Suprapubic skin (tissue), 4 donors: ENCODE data around the gene ANKRD12. TPM values are rescaled to one million over a fixed set of nuclear protein-coding genes. Genes with fewer than 3 reads are reported as not detected.

Experiments used
- DNase-seq, 2 donors: peaks; one replicate each; pipeline ENCODE4 v3.0.0-alpha.2; 2019; ENCODE audit warnings: low spot score in 2 of 2
- H3K27ac ChIP-seq: fragments of 200-600 bp; sonication (generic); one replicate; pipeline ENCODE4 v1.5.1; 2019
- H3K27me3 ChIP-seq: fragments of 200-600 bp; sonication (generic); one replicate; pipeline ENCODE4 v1.5.1; 2019
- H3K36me3 ChIP-seq: fragments of 200-600 bp; sonication (generic); one replicate; pipeline ENCODE4 v1.5.1; 2019
- H3K4me1 ChIP-seq: fragments of 200-600 bp; sonication (generic); one replicate; pipeline ENCODE4 v1.5.1; 2019
- H3K4me3 ChIP-seq: fragments of 200-600 bp; sonication (generic); one replicate; pipeline ENCODE4 v1.5.1; 2019; ENCODE audit warnings: mild to moderate bottlenecking
- H3K9me3 ChIP-seq: fragments of 200-600 bp; sonication (generic); one replicate; pipeline ENCODE4 v1.5.1; 2019
- CTCF ChIP-seq, 2 donors: fragments of 200-600 bp in 1 of 2; fragments of 450-650 bp in 1 of 2; sonication (generic) in 1 of 2; IDR thresholded peaks; one replicate each; pipeline ENCODE4 v1.5.1; 2016 to 2019; ENCODE audit warnings: antibody characterized with exemption in 2 of 2, mild to moderate bottlenecking in 1 of 2, moderate library complexity in 1 of 2
- EP300 ChIP-seq: sonication (generic); formaldehyde crosslinking; IDR thresholded peaks from one replicate; pipeline ENCODE4 v1.6.1; 2017; ENCODE audit warnings: antibody characterized with exemption
- POLR2A ChIP-seq, 2 donors: fragments of 450-650 bp; IDR thresholded peaks; one replicate each; pipeline ENCODE4 v1.6.1; 2017; ENCODE audit warnings: antibody characterized with exemption in 2 of 2, mild to moderate bottlenecking in 2 of 2, moderate library complexity in 2 of 2
- POLR2AphosphoS5 ChIP-seq, 3 donors: sonication (generic); formaldehyde crosslinking; IDR thresholded peaks; one replicate each; pipeline ENCODE4 v1.6.1; 2017; ENCODE audit warnings: antibody characterized with exemption in 3 of 3
- WGBS: methylation state at CpG from one replicate; pipeline ENCODE4 v1.1.5; 2018; 5-methylcytosine and 5-hydroxymethylcytosine counted together
- total RNA-seq, 4 donors: library from RNA; depleted of rRNA; stranded (reverse); fragments of >200 nt; gene quantifications; one replicate each; pipeline ENCODE4 v1.1.0, GENCODE V29; 2016

Gene ANKRD12
- total RNA-seq, 4 donors from 2014 or later, result 41.0 to 107 (median 60.8) TPM

DNA sequence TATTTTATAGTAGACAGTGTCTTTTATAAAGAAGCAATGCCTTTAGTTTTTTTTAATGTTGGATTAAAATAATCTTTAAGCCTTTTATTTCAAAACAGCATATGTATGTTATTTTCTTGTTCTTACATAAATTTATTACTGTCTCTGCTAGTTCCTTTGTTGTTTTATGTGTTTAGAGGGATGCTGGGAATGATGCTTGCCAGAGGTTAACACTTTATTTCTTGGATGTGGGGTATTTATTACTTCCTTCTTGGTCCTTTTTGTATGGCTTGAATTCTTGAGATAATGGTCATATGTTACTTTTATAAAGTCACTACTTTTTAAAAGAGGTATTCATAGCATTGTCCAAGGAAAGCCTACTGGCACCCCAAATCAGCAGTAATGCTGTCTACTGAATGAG, 63.1 kb downstream of the ANKRD12 start:
- no peaks in the 10 kb centered on the region for H3K27me3 ChIP-seq
- no peak overlapping the region for H3K4me3 ChIP-seq
- no peak for TF ChIP-seq POLR2AphosphoS5 (IDR thresholded peaks at IDR 0.05)
- no peak for TF ChIP-seq POLR2A (IDR thresholded peaks at IDR 0.05)
- TF ChIP-seq EP300, result no peak
- TF ChIP-seq CTCF (IDR thresholded peaks at IDR 0.05), result no peak
- DNase-seq, result no peak
- H3K27ac ChIP-seq, result no peak overlapping the region
- peaks cover 26% of the 10 kb centered on the region for H3K36me3 ChIP-seq
- no peaks in the 10 kb centered on the region for H3K4me1 ChIP-seq
- H3K9me3 ChIP-seq, result no peaks in the 10 kb centered on the region

GRCh38 chr18:9201224-9201623, 64.6 kb downstream of the ANKRD12 start:
- H3K36me3 ChIP-seq, result peaks cover 13% of the 10 kb centered on the region
- DNase-seq, result no peak
- no peak overlapping the region for H3K27ac ChIP-seq
- no peak for TF ChIP-seq EP300
- TF ChIP-seq POLR2AphosphoS5 (IDR thresholded peaks at IDR 0.05), result no peak
- TF ChIP-seq CTCF (IDR thresholded peaks at IDR 0.05), result no peak
- TF ChIP-seq POLR2A (IDR thresholded peaks at IDR 0.05), result no peak
- no peaks in the 10 kb centered on the region for H3K4me1 ChIP-seq
- H3K9me3 ChIP-seq, result no peaks in the 10 kb centered on the region
- WGBS, result 80% methylated on average over 2 of the region's 2 CpGs
- no peaks in the 10 kb centered on the region for H3K27me3 ChIP-seq
- no peak overlapping the region for H3K4me3 ChIP-seq

DNA sequence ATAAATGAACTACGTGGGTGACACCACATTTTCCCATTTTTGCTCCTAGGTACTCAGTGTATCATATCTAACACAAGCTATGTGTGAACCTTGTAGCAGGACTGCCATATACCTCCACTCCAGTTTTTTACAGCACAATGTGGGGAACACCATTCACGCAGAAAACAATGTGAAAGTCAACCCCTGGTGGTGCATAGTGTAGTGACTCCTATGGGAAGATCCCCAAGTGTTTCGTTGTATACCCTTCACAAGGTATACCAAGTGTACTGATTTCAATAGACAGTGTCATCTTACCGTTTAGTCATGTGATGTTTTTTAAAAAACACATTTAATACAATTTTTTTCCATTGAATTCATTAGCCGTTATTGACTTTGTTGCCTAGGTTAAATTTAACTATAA, 68.1 kb downstream of the ANKRD12 start:
- H3K9me3 ChIP-seq, result no peaks in the 10 kb centered on the region
- no peaks in the 10 kb centered on the region for H3K27me3 ChIP-seq
- H3K4me3 ChIP-seq, result no peak overlapping the region
- TF ChIP-seq EP300 (no peak), POLR2AphosphoS5 (IDR thresholded peaks at IDR 0.05) (no peak), CTCF (IDR thresholded peaks at IDR 0.05) (no peak), POLR2A (IDR thresholded peaks at IDR 0.05) (no peak)
- H3K36me3 ChIP-seq, result peaks cover 23% of the 10 kb centered on the region
- no peak overlapping the region for H3K27ac ChIP-seq
- H3K4me1 ChIP-seq, result no peaks in the 10 kb centered on the region
- WGBS, result 94% methylated on average over 5 of the region's 5 CpGs
- DNase-seq, result no peak

DNA sequence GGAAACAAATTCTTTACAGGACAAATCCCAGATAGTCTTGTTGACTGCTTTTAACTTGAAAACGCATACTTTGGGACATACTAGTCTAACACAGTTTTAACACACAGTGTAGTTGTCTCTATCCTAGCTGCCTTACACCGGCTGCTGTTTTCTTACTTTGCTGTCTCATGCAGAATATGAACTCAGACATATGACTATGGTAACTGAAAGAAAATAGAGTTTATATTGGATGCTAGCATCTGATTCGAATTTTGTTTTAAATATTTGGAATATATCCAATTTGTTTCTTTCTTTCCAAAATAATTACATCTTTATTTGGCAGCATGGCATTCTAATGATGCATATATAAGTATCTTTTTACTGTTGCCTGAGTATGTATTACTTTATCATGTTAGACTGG, 69.8 kb downstream of the ANKRD12 start:
- DNase-seq, result no peak
- Histone ChIP-seq H3K4me1 (no peaks in the 10 kb centered on the region), H3K4me3 (no peak overlapping the region), H3K27ac (no peak overlapping the region), H3K9me3 (no peaks in the 10 kb centered on the region), H3K36me3 (peaks cover 36% of the 10 kb centered on the region), H3K27me3 (no peaks in the 10 kb centered on the region)
- TF ChIP-seq POLR2AphosphoS5 (IDR thresholded peaks at IDR 0.05), result no peak
- TF ChIP-seq CTCF (IDR thresholded peaks at IDR 0.05), result no peak
- no peak for TF ChIP-seq POLR2A (IDR thresholded peaks at IDR 0.05)
- TF ChIP-seq EP300, result no peak
- 48% methylated on average over 3 of the region's 3 CpGs for WGBS

DNA sequence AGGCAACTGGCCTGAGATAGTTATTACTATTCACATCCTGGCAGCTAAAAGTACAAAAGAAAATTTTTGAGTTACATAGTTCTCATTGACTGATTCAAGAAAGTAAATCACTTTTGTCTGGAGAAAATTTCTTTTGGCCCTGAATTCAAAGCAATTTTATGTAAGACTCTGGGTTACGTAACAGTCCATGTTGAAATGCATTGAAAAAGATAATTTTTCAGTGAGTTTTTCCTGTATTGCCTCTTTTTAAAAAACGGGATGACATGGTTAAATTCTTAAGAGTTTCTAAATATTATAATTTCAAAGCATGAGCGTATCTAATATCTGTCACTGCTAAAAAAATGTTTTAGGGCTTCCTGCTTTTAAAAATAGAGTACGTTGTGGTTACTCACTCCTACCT, 72.7 kb downstream of the ANKRD12 start:
- H3K36me3 ChIP-seq, result peaks cover 47% of the 10 kb centered on the region
- TF ChIP-seq POLR2A (IDR thresholded peaks at IDR 0.05) (no peak), CTCF (IDR thresholded peaks at IDR 0.05) (no peak), EP300 (no peak), POLR2AphosphoS5 (IDR thresholded peaks at IDR 0.05) (no peak)
- 75% methylated on average over 4 of the region's 4 CpGs for WGBS

More for the DNA sequence above, 72.7 kb downstream of the ANKRD12 start:
- H3K4me1 ChIP-seq, result no peaks in the 10 kb centered on the region
- H3K9me3 ChIP-seq, result no peaks in the 10 kb centered on the region
- H3K4me3 ChIP-seq, result no peak overlapping the region
- no peak for DNase-seq
- H3K27ac ChIP-seq, result no peak overlapping the region
- H3K27me3 ChIP-seq, result no peaks in the 10 kb centered on the region
